ENCODE data around the gene TOP2B. TPM values are rescaled to one million over a fixed set of nuclear protein-coding genes. Genes with fewer than 3 reads are reported as not detected.

Gene TOP2B
- total and polyA plus RNA-seq, 9 of the 15 experiments (the other 6 are each of a cell fraction or from before 2014, with no cell fraction given), result 45.3 to 186 (median 134) TPM

GRCh38 chr3:25563601-25564000, 101.1 kb downstream of the TOP2B start:
- no peak for ATAC-seq
- Histone ChIP-seq H3K9me3 (replicated peaks; ENCODE audit: control insufficient read depth, insufficient read depth, low read depth, low read length) (no peaks in the 10 kb centered on the region), H3K9me1 (ENCODE audit: control insufficient read depth, insufficient read depth, low read length) (no peaks in the 10 kb centered on the region), H3K36me3 (ENCODE audit: control insufficient read depth, insufficient read depth, low read length) (no peaks in the 10 kb centered on the region), H3K4me2 (ENCODE audit: insufficient read depth, low read length) (no peak overlapping the region), H3K4me3 (no peak overlapping the region), H2AFZ (ENCODE audit: low read depth, low read length) (no peak overlapping the region), H3K9ac (ENCODE audit: insufficient read depth in 1 of 2, low read depth in 2 of 2, low read length in 2 of 2) (no peak overlapping the region), H3K27me3 (ENCODE audit: control insufficient read depth in 2 of 2, insufficient read depth in 2 of 2, low read length in 2 of 2) (peaks cover 9 to 25% of the 10 kb centered on the region in 2 experiments), H3K4me1 (replicated peaks in 1 of 2; ENCODE audit: control insufficient read depth in 2 of 2, insufficient read depth in 2 of 2, low read length in 2 of 2) (no peaks in the 10 kb centered on the region), H4K20me1 (replicated peaks; ENCODE audit: control insufficient read depth, insufficient read depth, low read length) (no peaks in the 10 kb centered on the region), H3K27ac (ENCODE audit: extremely low read depth, low read depth, low read length) (no peak overlapping the region), H3K79me2 (ENCODE audit: control insufficient read depth, insufficient read depth, low read length) (no peaks in the 10 kb centered on the region)
- FAIRE-seq, result no peak
- in situ Hi-C loops (cut with MboI), result no loop called here
- ChIA-PET POLR2A (interaction anchor here (0.6 kb wide), 1 partner anchor 322 kb away, joined by 3 read pairs; no protein-coding TSS in a partner anchor), CTCF (ENCODE audit: low intra/inter-chr PET ratio) (no interaction called here)
- no peak for DNase-seq (ENCODE audit: extremely low read depth in 1 of 4, low spot score in 3 of 4)
- BruUV-seq (replicated peaks), result no TSS peak
- intact Hi-C loops (cut with micrococcal nuclease), result no loop called here
- 0% methylated on average over 1 of the region's 1 CpG for WGBS (ENCODE audit: insufficient coverage, low coverage, missing lambda C conversion rate)
- TF ChIP-seq ZBTB11 (CRISPR knock-in tag; IDR thresholded peaks at IDR 0.05), result no peak
- TF ChIP-seq, protein P1, sequence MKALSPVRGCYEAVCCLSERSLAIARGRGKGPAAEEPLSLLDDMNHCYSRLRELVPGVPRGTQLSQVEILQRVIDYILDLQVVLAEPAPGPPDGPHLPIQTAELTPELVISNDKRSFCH (CRISPR knock-in tag; IDR thresholded peaks at IDR 0.05), result no peak
- TF ChIP-seq, protein P1 (tag; IDR thresholded peaks at IDR 0.05), result no peak
- no peak for TF ChIP-seq ZBTB8A (IDR thresholded peaks at IDR 0.05; ENCODE audit: partially characterized antibody)
- TF ChIP-seq ZNF239 (CRISPR knock-in tag; IDR thresholded peaks at IDR 0.05), result no peak
- no peak for TF ChIP-seq TCFL5 (CRISPR knock-in tag; conservative IDR thresholded peaks at IDR 0.05)
- TF ChIP-seq, protein P2, sequence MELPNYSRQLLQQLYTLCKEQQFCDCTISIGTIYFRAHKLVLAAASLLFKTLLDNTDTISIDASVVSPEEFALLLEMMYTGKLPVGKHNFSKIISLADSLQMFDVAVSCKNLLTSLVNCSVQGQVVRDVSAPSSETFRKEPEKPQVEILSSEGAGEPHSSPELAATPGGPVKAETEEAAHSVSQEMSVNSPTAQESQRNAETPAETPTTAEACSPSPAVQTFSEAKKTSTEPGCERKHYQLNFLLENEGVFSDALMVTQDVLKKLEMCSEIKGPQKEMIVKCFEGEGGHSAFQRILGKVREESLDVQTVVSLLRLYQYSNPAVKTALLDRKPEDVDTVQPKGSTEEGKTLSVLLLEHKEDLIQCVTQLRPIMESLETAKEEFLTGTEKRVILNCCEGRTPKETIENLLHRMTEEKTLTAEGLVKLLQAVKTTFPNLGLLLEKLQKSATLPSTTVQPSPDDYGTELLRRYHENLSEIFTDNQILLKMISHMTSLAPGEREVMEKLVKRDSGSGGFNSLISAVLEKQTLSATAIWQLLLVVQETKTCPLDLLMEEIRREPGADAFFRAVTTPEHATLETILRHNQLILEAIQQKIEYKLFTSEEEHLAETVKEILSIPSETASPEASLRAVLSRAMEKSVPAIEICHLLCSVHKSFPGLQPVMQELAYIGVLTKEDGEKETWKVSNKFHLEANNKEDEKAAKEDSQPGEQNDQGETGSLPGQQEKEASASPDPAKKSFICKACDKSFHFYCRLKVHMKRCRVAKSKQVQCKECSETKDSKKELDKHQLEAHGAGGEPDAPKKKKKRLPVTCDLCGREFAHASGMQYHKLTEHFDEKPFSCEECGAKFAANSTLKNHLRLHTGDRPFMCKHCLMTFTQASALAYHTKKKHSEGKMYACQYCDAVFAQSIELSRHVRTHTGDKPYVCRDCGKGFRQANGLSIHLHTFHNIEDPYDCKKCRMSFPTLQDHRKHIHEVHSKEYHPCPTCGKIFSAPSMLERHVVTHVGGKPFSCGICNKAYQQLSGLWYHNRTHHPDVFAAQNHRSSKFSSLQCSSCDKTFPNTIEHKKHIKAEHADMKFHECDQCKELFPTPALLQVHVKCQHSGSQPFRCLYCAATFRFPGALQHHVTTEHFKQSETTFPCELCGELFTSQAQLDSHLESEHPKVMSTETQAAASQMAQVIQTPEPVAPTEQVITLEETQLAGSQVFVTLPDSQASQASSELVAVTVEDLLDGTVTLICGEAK (IDR thresholded peaks at IDR 0.05), result no peak
- TF ChIP-seq, protein P2 (CRISPR knock-in tag; IDR thresholded peaks at IDR 0.05), result no peak
